Esophagus squamous epithelium (tissue), 4 donors: ENCODE measurements around the gene ZDHHC7.

Source experiments
- POLR2A ChIP-seq, 4 donors: fragments of 450-650 bp; IDR thresholded peaks; one replicate each; pipeline ENCODE4 v1.6.1; 2017; ENCODE audit warnings: antibody characterized with exemption in 4 of 4, mild to moderate bottlenecking in 4 of 4, moderate library complexity in 3 of 4
- TF ChIP-seq, protein P1 (sequence below), 6 experiments: fragments of 450-650 bp in 4 of 6; fragments of 200-600 bp in 2 of 6; sonication (generic) in 2 of 6; IDR thresholded peaks; one replicate each; pipeline ENCODE4 v1.5.1; 2016 to 2019; ENCODE audit warnings: antibody characterized with exemption in 6 of 6, mild to moderate bottlenecking in 4 of 6, moderate library complexity in 4 of 6

DNA sequence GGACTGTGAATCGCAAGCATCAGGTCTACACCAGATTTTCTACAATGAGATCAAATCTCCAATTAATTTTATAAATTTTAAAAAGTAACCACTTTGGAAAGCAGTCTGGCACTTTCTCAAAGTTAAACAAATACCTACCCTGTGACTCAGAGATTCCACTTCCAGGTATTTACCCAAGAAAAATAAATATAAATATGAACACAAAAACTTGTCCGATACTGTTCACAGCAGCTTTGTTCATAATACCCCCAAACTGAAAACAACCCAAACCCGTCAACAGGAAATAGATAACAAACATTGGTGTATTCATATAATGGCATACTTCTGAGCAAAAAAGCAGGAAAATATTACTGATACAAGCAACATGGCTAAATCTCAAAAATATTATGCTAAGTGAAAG, 12.1 kb downstream of the ZDHHC7 start:
- TF ChIP-seq, protein P1, sequence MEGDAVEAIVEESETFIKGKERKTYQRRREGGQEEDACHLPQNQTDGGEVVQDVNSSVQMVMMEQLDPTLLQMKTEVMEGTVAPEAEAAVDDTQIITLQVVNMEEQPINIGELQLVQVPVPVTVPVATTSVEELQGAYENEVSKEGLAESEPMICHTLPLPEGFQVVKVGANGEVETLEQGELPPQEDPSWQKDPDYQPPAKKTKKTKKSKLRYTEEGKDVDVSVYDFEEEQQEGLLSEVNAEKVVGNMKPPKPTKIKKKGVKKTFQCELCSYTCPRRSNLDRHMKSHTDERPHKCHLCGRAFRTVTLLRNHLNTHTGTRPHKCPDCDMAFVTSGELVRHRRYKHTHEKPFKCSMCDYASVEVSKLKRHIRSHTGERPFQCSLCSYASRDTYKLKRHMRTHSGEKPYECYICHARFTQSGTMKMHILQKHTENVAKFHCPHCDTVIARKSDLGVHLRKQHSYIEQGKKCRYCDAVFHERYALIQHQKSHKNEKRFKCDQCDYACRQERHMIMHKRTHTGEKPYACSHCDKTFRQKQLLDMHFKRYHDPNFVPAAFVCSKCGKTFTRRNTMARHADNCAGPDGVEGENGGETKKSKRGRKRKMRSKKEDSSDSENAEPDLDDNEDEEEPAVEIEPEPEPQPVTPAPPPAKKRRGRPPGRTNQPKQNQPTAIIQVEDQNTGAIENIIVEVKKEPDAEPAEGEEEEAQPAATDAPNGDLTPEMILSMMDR (IDR thresholded peaks at IDR 0.05), result no peak
- no peak for TF ChIP-seq POLR2A (IDR thresholded peaks at IDR 0.05)
